OCI-LY3 (cell line): Measurements from ENCODE around the gene ORC1.

ENCODE experiments used
- CTCF ChIP-seq: fragments of 200-600, 300-600 bp; sonication (generic); IDR thresholded peaks from 2 replicates; pipeline ENCODE4 v1.5.1; 2014; ENCODE audit warnings: antibody characterized with exemption, low read length, low read depth
- EZH2phosphoT487 ChIP-seq: fragments of 200-600 bp; shearing (Covaris generic); IDR thresholded peaks from 2 replicates; pipeline ENCODE4 v1.6.1; 2018; ENCODE audit warnings: antibody characterized with exemption, mixed run types, low read depth

GRCh38 chr1:52358851-52359497 lies 45.2 kb downstream of the ORC1 start:
- TF ChIP-seq CTCF (no peak), EZH2phosphoT487 (no peak)
